A549 treated with RU486 at 1 μM for 4 hours (cell line): ENCODE results near the gene TNK2. TPM values are rescaled to one million over a fixed set of nuclear protein-coding genes. Genes with fewer than 3 reads are reported as not detected.

Experiments
- total RNA-seq: library from RNA; stranded (reverse); fragments of 200-300 nt; extraction: Qiagen RNA extraction; gene quantifications from 5 replicates; pipeline ENCODE4 v1.2.3, GENCODE V29; 2022; ENCODE audit warnings: low read depth

The TNK2 gene
- 15.4 to 23.5 TPM (median 17.7 TPM) in 5 replicates for total RNA-seq

DNA sequence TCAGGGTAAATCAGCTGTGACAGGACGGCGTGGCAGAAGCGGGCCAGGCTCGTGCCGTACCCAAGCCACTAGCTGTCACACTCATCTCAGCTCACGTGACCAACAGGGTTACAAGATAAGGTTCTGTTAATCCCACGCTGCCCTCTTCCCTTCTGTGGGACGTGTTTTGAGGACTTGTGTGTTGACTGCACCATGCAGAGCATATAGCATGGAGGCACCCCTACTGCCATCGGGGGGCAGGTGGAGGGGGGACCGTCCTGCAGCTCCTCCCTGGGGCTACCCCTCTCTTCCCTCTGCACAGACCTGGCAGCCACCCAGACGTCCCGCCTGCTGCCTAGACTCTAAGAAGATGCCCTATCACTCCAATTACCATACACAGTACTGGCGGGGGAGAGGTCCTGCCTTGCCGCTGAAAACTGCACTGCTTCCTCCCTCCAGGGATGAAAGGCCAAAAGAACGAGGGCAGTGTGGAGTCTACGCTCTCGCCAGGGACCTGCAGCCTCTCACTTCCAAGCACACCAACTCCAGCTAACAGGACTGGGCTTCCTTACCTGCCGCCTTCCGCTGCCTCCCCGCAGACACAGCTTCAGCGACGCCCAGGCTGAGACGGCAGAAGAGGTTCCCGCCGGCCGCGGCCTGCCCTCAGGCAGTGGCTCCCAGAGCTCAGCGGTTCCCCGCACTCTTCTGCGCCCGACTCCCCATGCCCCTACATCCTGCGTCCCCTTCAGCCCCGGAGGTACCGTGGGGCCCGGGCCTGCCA lies at the start of gene TNK2:
Gene TNK2 (minus strand): TSS at position 618 of the 760 bp plus-strand sequence. CDS start 19,963 bp downstream, outside the sequence.

Other genes with a start within 250 kb of the TNK2 start
- 0.51 to 1.1 TPM (median 0.80 TPM) in 5 replicates for gene MUC20, start 187.6 kb downstream of the TNK2 start, total RNA-seq
- gene MUC4, start 96.6 kb downstream of the TNK2 start, total RNA-seq: 0.08 TPM in 1 of 5 replicates, not detected in the others
- gene TFRC, start 173.5 kb upstream of the TNK2 start, total RNA-seq: 59.5 to 107 TPM (median 99.6 TPM) in 5 replicates